Effector memory CD4-positive, alpha-beta T cell (primary cell): Measurements from ENCODE around the gene CHRFAM7A.
"Not testable (repeated sequence)": the region's sequence is repeated elsewhere in the genome, so short reads cannot be mapped to it uniquely, and the experiment has no call there.

Experiments
- DNase-seq, 3 donors: peaks; one replicate each; pipeline ENCODE4 v3.0.0-alpha.2; 2020
- H3K27ac ChIP-seq: 2 replicates; pipeline ENCODE4 v1.7.0; 2013; ENCODE audit warnings: mild to moderate bottlenecking, low read length, moderate library complexity; ENCODE audit not compliant: insufficient read depth, poor library complexity, severe bottlenecking
- H3K27me3 ChIP-seq: replicated peaks from 2 replicates; pipeline ENCODE4 v1.7.0; 2013; ENCODE audit warnings: mild to moderate bottlenecking, low read length; ENCODE audit not compliant: insufficient read depth, control insufficient read depth, poor library complexity, severe bottlenecking
- H3K36me3 ChIP-seq: 2 replicates; pipeline ENCODE4 v1.7.0; 2013; ENCODE audit warnings: mild to moderate bottlenecking, low read length, moderate library complexity; ENCODE audit not compliant: control insufficient read depth, insufficient read depth
- H3K4me1 ChIP-seq: 2 replicates; pipeline ENCODE4 v1.7.0; 2013; ENCODE audit warnings: low read length, mild to moderate bottlenecking; ENCODE audit not compliant: control insufficient read depth, insufficient read depth, poor library complexity, severe bottlenecking
- H3K4me3 ChIP-seq: 2 replicates; pipeline ENCODE4 v1.7.0; 2013; ENCODE audit warnings: low read length, low read depth, mild to moderate bottlenecking; ENCODE audit not compliant: insufficient read depth, poor library complexity, severe bottlenecking
- H3K9me3 ChIP-seq: 2 replicates; pipeline ENCODE4 v1.7.0; 2013; ENCODE audit warnings: mild to moderate bottlenecking, low read length, moderate library complexity; ENCODE audit not compliant: control insufficient read depth
- total RNA-seq, 3 donors: gene quantifications; one replicate each; lab custom pipeline; 2026; lab: John Stamatoyannopoulos, UW

Gene CHRFAM7A
- total RNA-seq = 0 reads per million in 3 donors

- not testable (repeated sequence) for H3K27ac ChIP-seq, DNase-seq, H3K4me3 ChIP-seq, H3K9me3 ChIP-seq, H3K4me1 ChIP-seq, H3K36me3 ChIP-seq, H3K27me3 ChIP-seq
These were observed at the start of gene CHRFAM7A for GRCh38 chr15:30392766-30393663. CHRFAM7A (minus strand) TSS chr15:30393540; CDS start chr15:30383351, 10,189 bp downstream.

- not testable (repeated sequence) for H3K36me3 ChIP-seq, H3K4me3 ChIP-seq, DNase-seq, H3K9me3 ChIP-seq, H3K27ac ChIP-seq, H3K4me1 ChIP-seq, H3K27me3 ChIP-seq
These were observed 45.0 kb upstream of the CHRFAM7A start for GRCh38 chr15:30438348-30438747.

DNA sequence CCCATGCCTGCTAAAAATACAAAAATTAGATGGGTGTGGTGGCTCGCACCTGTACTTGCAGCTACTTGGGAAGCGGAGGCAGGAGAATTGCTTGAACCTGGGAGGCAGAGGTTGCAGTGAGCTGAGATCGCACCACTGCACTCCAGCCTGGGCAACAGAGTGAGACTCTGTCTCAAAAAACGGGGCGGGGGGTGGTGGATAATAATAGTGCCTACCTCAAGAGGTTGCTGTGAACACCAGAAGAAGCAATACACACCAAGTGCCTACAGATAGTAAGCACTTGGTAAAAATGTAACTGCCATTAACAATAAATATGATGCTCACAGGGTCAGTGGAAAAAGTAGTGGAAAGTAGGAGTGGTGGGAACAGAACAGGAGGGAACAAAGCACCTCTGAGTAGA, 42.5 kb upstream of the CHRFAM7A start:
- H3K4me1 ChIP-seq, DNase-seq, H3K27me3 ChIP-seq, H3K36me3 ChIP-seq, H3K4me3 ChIP-seq, H3K27ac ChIP-seq, H3K9me3 ChIP-seq: not testable (repeated sequence)

- H3K9me3 ChIP-seq, H3K27ac ChIP-seq, H3K27me3 ChIP-seq, DNase-seq, H3K4me3 ChIP-seq, H3K36me3 ChIP-seq, H3K4me1 ChIP-seq: not testable (repeated sequence)
These were observed 27.4 kb upstream of the CHRFAM7A start for GRCh38 chr15:30420723-30421122.

DNA sequence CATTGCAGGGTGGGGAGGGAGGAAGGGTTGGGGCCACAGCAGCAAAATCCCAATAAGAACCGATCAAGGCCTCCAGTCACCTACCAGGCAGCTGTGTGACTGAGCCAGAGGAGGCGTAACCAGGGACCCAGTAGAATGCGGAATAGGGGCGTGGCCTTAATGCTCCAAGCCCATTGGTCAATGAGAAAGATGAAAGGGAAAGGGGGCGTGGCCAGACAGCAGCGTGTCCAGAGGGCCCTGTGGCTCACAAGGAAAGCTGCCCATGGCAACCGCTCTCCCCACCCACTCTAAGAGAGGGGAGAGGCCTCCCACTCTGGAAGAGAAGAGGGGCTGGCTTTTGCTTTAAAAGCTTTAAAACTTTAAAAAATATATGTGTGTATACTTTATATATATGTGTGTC, 20.8 kb upstream of the CHRFAM7A start, which contains the start of gene GOLGA8R:
TSS of gene GOLGA8R (minus strand) at position 101 of the 400 bp plus-strand sequence. CDS start at position 3, 98 bp downstream.
- H3K4me1 ChIP-seq, H3K27me3 ChIP-seq, H3K27ac ChIP-seq, H3K4me3 ChIP-seq, H3K36me3 ChIP-seq, DNase-seq, H3K9me3 ChIP-seq: not testable (repeated sequence)

DNA sequence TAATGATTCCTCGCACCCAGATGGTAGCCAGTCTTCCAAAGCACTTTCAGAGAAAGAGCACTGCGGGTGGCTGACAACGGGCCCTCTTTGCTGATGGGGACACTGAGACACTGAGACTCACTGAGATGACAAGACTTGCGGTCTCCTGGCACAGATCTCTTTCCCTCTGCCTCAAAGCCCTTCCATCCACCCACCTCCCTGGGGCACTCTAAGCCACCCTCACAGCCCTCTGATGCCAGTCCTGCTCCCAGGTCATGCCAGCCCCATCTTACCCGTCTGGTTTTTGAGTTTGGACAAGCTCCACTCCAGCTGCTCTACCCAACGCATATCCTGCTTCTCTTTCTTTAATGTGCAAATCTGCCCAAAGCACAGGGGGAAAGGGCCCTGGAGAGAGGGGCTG, 14.3 kb upstream of the CHRFAM7A start:
- not testable (repeated sequence) for H3K27me3 ChIP-seq, H3K36me3 ChIP-seq, H3K4me3 ChIP-seq, H3K4me1 ChIP-seq, H3K27ac ChIP-seq, H3K9me3 ChIP-seq, DNase-seq

DNA sequence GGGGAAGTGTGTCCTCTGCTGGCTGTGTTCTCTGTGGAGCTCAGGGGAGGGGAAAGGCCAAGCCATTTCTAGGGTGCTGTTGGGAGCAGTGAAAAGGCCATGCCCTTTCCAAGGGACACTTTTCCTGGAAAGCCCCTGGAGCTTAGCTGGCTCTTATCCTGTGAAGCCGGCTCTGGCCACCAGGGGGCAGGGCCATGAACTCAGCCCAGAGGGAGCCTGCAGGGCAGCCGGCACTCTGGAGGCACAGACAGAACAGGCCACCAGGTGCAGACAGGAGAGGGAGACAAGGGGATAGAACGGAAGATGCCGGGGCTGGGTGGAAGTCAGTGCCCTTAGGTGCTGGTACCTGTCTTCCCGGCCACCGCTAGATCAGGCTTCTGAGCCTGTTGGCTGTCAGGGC, 5.6 kb upstream of the CHRFAM7A start:
- H3K36me3 ChIP-seq, H3K9me3 ChIP-seq, H3K27me3 ChIP-seq, H3K27ac ChIP-seq, H3K4me1 ChIP-seq, H3K4me3 ChIP-seq: not testable (repeated sequence)
- peak; percentile 18 to 26 (median 21) for DNase-seq

- not testable (repeated sequence) for H3K36me3 ChIP-seq, H3K27ac ChIP-seq, H3K27me3 ChIP-seq, H3K4me3 ChIP-seq, H3K9me3 ChIP-seq, DNase-seq, H3K4me1 ChIP-seq
These were observed 288 bp upstream of the CHRFAM7A start for GRCh38 chr15:30393664-30393991.

DNA sequence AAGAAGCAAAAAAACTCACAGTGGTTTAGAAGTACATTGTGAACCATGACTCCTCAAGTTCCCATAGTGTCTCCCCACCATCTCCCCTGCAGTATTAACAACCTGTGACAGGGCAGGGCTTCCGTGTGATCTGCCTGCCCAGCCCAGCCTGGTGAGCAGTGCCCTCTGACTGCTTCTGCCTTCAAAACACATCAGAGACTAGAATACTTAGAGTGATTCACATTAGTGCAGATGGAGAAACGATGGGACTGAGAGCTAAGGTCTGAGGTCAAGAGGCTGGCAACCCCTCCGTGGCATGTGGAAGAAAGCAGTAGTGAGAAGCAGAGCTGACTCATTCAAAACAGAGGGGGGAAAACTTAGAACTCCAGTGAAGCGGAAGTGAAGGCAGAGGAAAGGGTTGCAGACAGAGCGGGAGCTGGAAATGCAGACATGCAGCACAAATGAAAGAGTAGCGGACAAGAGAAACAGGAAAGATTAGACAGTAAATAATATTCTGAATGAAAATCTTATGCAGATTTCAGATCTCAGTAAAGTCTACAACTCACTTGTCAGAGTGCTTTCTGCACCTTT, 6.9 kb downstream of the CHRFAM7A start:
- H3K9me3 ChIP-seq, DNase-seq, H3K27ac ChIP-seq, H3K36me3 ChIP-seq, H3K27me3 ChIP-seq, H3K4me3 ChIP-seq, H3K4me1 ChIP-seq: not testable (repeated sequence)

GRCh38 chr15:30377082-30377413, 16.3 kb downstream of the CHRFAM7A start:
- not testable (repeated sequence) for H3K9me3 ChIP-seq, H3K27ac ChIP-seq, H3K36me3 ChIP-seq, H3K27me3 ChIP-seq, H3K4me3 ChIP-seq, DNase-seq, H3K4me1 ChIP-seq
